WTC11 (cell line): ENCODE measurements around the gene ABCA12. TPM values are rescaled to one million over a fixed set of nuclear protein-coding genes. Genes with fewer than 3 reads are reported as not detected.

Experiments used
- ATAC-seq: fragments of 200-7000 bp; cut with Tn5 transposase; 2 replicates; pipeline ENCODE4 v1.10.0; 2021; ENCODE audit warnings: mild to moderate bottlenecking, moderate library complexity
- CTCF ChIA-PET: fragments of 300-600 bp; sonication (Branson Sonifier 250); formaldehyde crosslinking; loops from one replicate; lab custom pipeline; 2021; ENCODE audit warnings: antibody characterized with exemption; lab: Charles Lee
- POLR2A ChIA-PET: fragments of 350-600 bp; sonication (Branson Sonifier 250); formaldehyde crosslinking; loops from one replicate; lab custom pipeline; 2021; ENCODE audit warnings: antibody characterized with exemption; lab: Charles Lee
- DNase-seq: peaks from one replicate; pipeline ENCODE4 v3.0.0; 2021; ENCODE audit warnings: low spot score
- H3K27ac Mint-ChIP-seq: 2 replicates; pipeline ENCODE4 v1.8.0; 2021; ENCODE audit warnings: mixed read lengths
- H3K27me3 Mint-ChIP-seq: 2 replicates; pipeline ENCODE4 v1.8.0; 2021; ENCODE audit warnings: low read depth, mild to moderate bottlenecking, moderate library complexity, mixed read lengths
- H3K36me3 Mint-ChIP-seq: 2 replicates; pipeline ENCODE4 v1.8.0; 2021; ENCODE audit warnings: mixed read lengths
- H3K4me1 Mint-ChIP-seq: 2 replicates; pipeline ENCODE4 v1.8.0; 2022; ENCODE audit warnings: mixed read lengths
- H3K4me3 Mint-ChIP-seq: 2 replicates; pipeline ENCODE4 v1.8.0; 2021; ENCODE audit warnings: mild to moderate bottlenecking, moderate library complexity, mixed read lengths
- H3K9me3 Mint-ChIP-seq: 2 replicates; pipeline ENCODE4 v1.8.0; 2021; ENCODE audit warnings: mixed read lengths
- ATF2 ChIP-seq: sonication (generic); formaldehyde crosslinking; IDR thresholded peaks from 2 replicates; pipeline ENCODE4 v1.8.1; 2022; ENCODE audit warnings: low read depth, missing genetic modification reagents, borderline replicate concordance
- CDX4 ChIP-seq: fragments of 250-450 bp; sonication (Bioruptor Pico); IDR thresholded peaks from 2 replicates; pipeline ENCODE4 v1.9.0; 2021; ENCODE audit warnings: moderate library complexity, mild to moderate bottlenecking, inconsistent platforms, borderline replicate concordance
- E2F1 ChIP-seq: sonication (generic); formaldehyde crosslinking; IDR thresholded peaks from 2 replicates; pipeline ENCODE4 v1.8.0; 2022; ENCODE audit warnings: mild to moderate bottlenecking, missing genetic modification reagents
- ETV6 ChIP-seq: sonication (generic); formaldehyde crosslinking; IDR thresholded peaks from 2 replicates; pipeline ENCODE4 v1.8.1; 2022; ENCODE audit warnings: mild to moderate bottlenecking, missing genetic modification reagents
- FOXP4 ChIP-seq: sonication (generic); formaldehyde crosslinking; IDR thresholded peaks from 2 replicates; pipeline ENCODE4 v1.8.0; 2022; ENCODE audit warnings: mild to moderate bottlenecking, missing genetic modification reagents
- GRHL2 ChIP-seq: fragments of 250-450 bp; sonication (Bioruptor Pico); IDR thresholded peaks from 2 replicates; pipeline ENCODE4 v1.8.0; 2022; ENCODE audit warnings: mild to moderate bottlenecking, moderate library complexity; ENCODE audit not compliant: insufficient replicate concordance, severe bottlenecking
- KAT7 ChIP-seq: sonication (generic); formaldehyde crosslinking; IDR thresholded peaks from 2 replicates; pipeline ENCODE4 v1.8.1; 2023; ENCODE audit warnings: missing genetic modification reagents, mild to moderate bottlenecking, borderline replicate concordance
- MAX ChIP-seq: sonication (generic); formaldehyde crosslinking; IDR thresholded peaks from 2 replicates; pipeline ENCODE4 v1.8.0; 2022; ENCODE audit warnings: mild to moderate bottlenecking, missing genetic modification reagents
- NFATC4 ChIP-seq: fragments of 250-450 bp; sonication (Bioruptor Pico); IDR thresholded peaks from 2 replicates; pipeline ENCODE4 v1.9.0; 2021; ENCODE audit warnings: mild to moderate bottlenecking
- NR1H2 ChIP-seq: sonication (generic); formaldehyde crosslinking; IDR thresholded peaks from 2 replicates; pipeline ENCODE4 v1.9.0; 2021; ENCODE audit warnings: mild to moderate bottlenecking, moderate library complexity, missing genetic modification reagents
- NR2C2 ChIP-seq: sonication (generic); formaldehyde crosslinking; IDR thresholded peaks from 2 replicates; pipeline ENCODE4 v1.8.0; 2022; ENCODE audit warnings: mild to moderate bottlenecking, missing genetic modification reagents
- PRDM15 ChIP-seq: sonication (generic); formaldehyde crosslinking; IDR thresholded peaks from 2 replicates; pipeline ENCODE4 v1.8.0; 2022; ENCODE audit warnings: missing genetic modification reagents
- SMAD4 ChIP-seq: sonication (generic); formaldehyde crosslinking; IDR thresholded peaks from 2 replicates; pipeline ENCODE4 v1.8.0; 2022; ENCODE audit warnings: mild to moderate bottlenecking, missing genetic modification reagents
- TCF7 ChIP-seq: sonication (generic); formaldehyde crosslinking; IDR thresholded peaks from 2 replicates; pipeline ENCODE4 v1.8.0; 2022; ENCODE audit warnings: mild to moderate bottlenecking, low read depth, missing genetic modification reagents, moderate library complexity
- TP53 ChIP-seq: sonication (generic); formaldehyde crosslinking; IDR thresholded peaks from 2 replicates; pipeline ENCODE4 v1.8.1; 2023; ENCODE audit warnings: mild to moderate bottlenecking, missing genetic modification reagents
- ZMAT4 ChIP-seq: fragments of 250-450 bp; sonication (Bioruptor Pico); IDR thresholded peaks from 2 replicates; pipeline ENCODE4 v1.9.0; 2021; ENCODE audit warnings: mild to moderate bottlenecking
- ZNF416 ChIP-seq: fragments of 250-450 bp; sonication (Bioruptor Pico); IDR thresholded peaks from 2 replicates; pipeline ENCODE4 v1.9.0; 2021; ENCODE audit warnings: mild to moderate bottlenecking, inconsistent platforms
- ZNF512 ChIP-seq: sonication (generic); formaldehyde crosslinking; IDR thresholded peaks from 2 replicates; pipeline ENCODE4 v1.8.1; 2022; ENCODE audit warnings: missing genetic modification reagents, borderline replicate concordance
- total RNA-seq: library from RNA; stranded (reverse); gene quantifications from 3 replicates; pipeline ENCODE4 v1.2.3, GENCODE V29; 2021

The ABCA12 gene
- total RNA-seq, 1 experiment from 2014 or later = 0.04 TPM

- no peak for ATAC-seq
- POLR2A ChIA-PET = interaction anchor here (1.1 kb wide), 1 partner anchor 14 kb away, joined by 3 read pairs; no protein-coding TSS in a partner anchor
- no peaks in the 10 kb centered on the region for H3K27me3 Mint-ChIP-seq
- TF ChIP-seq FOXP4 (no peak), TP53 (CRISPR knock-in tag) (no peak), ETV6 (no peak), PRDM15 (CRISPR knock-in tag) (no peak), E2F1 (CRISPR knock-in tag) (no peak), ATF2 (CRISPR knock-in tag) (no peak), NR1H2 (CRISPR knock-in tag) (no peak)
- peaks cover 2% of the 10 kb centered on the region; the same call in 1 of the 2 replicates for H3K4me1 Mint-ChIP-seq
- no peaks in the 10 kb centered on the region for H3K36me3 Mint-ChIP-seq
- no peak overlapping the region for H3K27ac Mint-ChIP-seq
- H3K4me3 Mint-ChIP-seq = no peak overlapping the region
- H3K9me3 Mint-ChIP-seq = no peaks in the 10 kb centered on the region
- no peak for DNase-seq
- CTCF ChIA-PET = no interaction called here
Observed at GRCh38 chr2:215136669-215137328, 1.6 kb downstream of the ABCA12 start.

GRCh38 chr2:215120401-215120800, 18.0 kb downstream of the ABCA12 start:
- no peaks in the 10 kb centered on the region; the same call in none of the 2 replicates for H3K27me3 Mint-ChIP-seq
- no peak for TF ChIP-seq NR2C2 (CRISPR knock-in tag)
- no peak for TF ChIP-seq CDX4 (CRISPR knock-in tag)
- TF ChIP-seq, all 79 proteins: peak for 0
- DNase-seq (no peak), ATAC-seq (no peak)
- CTCF ChIA-PET = no interaction called here
- Mint-ChIP-seq H3K27ac (no peak overlapping the region), H3K4me1 (no peaks in the 10 kb centered on the region), H3K36me3 (peaks cover 9% of the 10 kb centered on the region; the same call in 1 of the 2 replicates), H3K4me3 (no peak overlapping the region), H3K9me3 (peaks cover 34% of the 10 kb centered on the region)
- POLR2A ChIA-PET = no interaction called here

- DNase-seq (no peak), ATAC-seq (no peak)
- no peaks in the 10 kb centered on the region; the same call in none of the 2 replicates for H3K27me3 Mint-ChIP-seq
- peaks cover 30% of the 10 kb centered on the region for H3K9me3 Mint-ChIP-seq
- no peak overlapping the region for H3K4me3 Mint-ChIP-seq
- CTCF ChIA-PET = no interaction called here
- POLR2A ChIA-PET = no interaction called here
- H3K36me3 Mint-ChIP-seq = peaks cover 9% of the 10 kb centered on the region; the same call in 1 of the 2 replicates
- H3K27ac Mint-ChIP-seq = no peak overlapping the region
- H3K4me1 Mint-ChIP-seq = no peaks in the 10 kb centered on the region
- TF ChIP-seq ZNF512 (CRISPR knock-in tag) (no peak), MAX (CRISPR knock-in tag) (no peak), E2F1 (CRISPR knock-in tag) (no peak), NFATC4 (no peak), ZMAT4 (CRISPR knock-in tag) (no peak), TP53 (CRISPR knock-in tag) (no peak), TCF7 (CRISPR knock-in tag) (no peak), KAT7 (no peak), ZNF416 (CRISPR knock-in tag) (no peak), GRHL2 (no peak), SMAD4 (CRISPR knock-in tag) (no peak)
Observed at GRCh38 chr2:215119847-215120246, 18.6 kb downstream of the ABCA12 start.
